ENCODE data around the gene AKAP6.

AKAP6 gene

GRCh38 chr14:32693114-32693513, 364.0 kb downstream of the AKAP6 start:
- H3K4me3 Mint-ChIP-seq, result no peak overlapping the region
- H3K36me3 Mint-ChIP-seq (ENCODE audit: low read depth), result no peaks in the 10 kb centered on the region
- H3K9me3 Mint-ChIP-seq, result no peaks in the 10 kb centered on the region
- H3K4me1 Mint-ChIP-seq (ENCODE audit: low read depth), result no peaks in the 10 kb centered on the region
- H3K27ac Mint-ChIP-seq, result no peak overlapping the region
- no peaks in the 10 kb centered on the region for H3K27me3 Mint-ChIP-seq (ENCODE audit: low read depth)

- Mint-ChIP-seq H3K27me3 (ENCODE audit: low read depth) (no peaks in the 10 kb centered on the region), H3K4me1 (ENCODE audit: low read depth) (no peaks in the 10 kb centered on the region), H3K4me3 (no peak overlapping the region), H3K36me3 (ENCODE audit: low read depth) (no peaks in the 10 kb centered on the region), H3K27ac (no peak overlapping the region), H3K9me3 (no peaks in the 10 kb centered on the region)
Measured at GRCh38 chr14:32694795-32695449, 365.8 kb downstream of the AKAP6 start.

DNA sequence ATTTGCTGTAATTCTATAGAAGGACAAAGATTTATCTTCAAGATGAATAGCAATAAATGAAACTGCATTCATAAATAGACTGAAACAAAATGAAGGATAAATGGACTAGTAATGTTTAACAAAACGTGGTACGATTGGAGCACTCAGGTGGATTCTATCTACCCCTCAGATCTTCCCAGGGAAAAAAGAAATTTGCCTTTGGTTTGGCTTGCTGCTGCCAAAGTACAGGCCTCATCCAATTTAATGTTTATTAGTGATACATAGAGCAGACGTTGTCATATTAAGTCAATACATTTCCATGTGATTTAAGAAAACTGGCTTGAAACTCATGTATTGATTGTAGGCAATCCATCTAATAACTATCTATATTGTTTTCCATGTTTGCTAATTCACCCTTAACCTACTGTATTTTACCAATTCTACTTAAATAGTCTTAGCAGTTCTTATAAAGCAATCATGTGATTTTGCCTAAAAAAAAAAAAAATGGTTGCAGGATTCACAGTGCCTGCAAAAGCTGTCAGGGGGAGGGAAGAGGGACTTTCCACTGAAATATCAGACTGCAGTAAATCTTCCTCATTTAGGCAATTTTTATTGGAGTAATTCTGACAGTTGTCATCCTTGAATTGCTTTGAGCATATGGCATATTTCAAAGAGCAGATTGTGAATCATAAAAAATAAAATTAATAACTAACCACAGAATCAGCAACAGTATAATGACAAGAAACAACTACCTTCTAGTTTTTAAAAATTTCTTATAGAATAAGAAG, 367.4 kb downstream of the AKAP6 start:
- H3K36me3 Mint-ChIP-seq (ENCODE audit: low read depth), result no peaks in the 10 kb centered on the region
- H3K9me3 Mint-ChIP-seq, result no peaks in the 10 kb centered on the region
- no peaks in the 10 kb centered on the region for H3K27me3 Mint-ChIP-seq (ENCODE audit: low read depth)
- H3K4me3 Mint-ChIP-seq, result no peak overlapping the region
- no peak overlapping the region for H3K27ac Mint-ChIP-seq
- H3K4me1 Mint-ChIP-seq (ENCODE audit: low read depth), result no peaks in the 10 kb centered on the region

- no peaks in the 10 kb centered on the region for H3K27me3 Mint-ChIP-seq (ENCODE audit: low read depth)
- no peaks in the 10 kb centered on the region for H3K9me3 Mint-ChIP-seq
- no peaks in the 10 kb centered on the region for H3K36me3 Mint-ChIP-seq (ENCODE audit: low read depth)
- no peak overlapping the region for H3K4me3 Mint-ChIP-seq
- H3K27ac Mint-ChIP-seq, result no peak overlapping the region
- H3K4me1 Mint-ChIP-seq (ENCODE audit: low read depth), result no peaks in the 10 kb centered on the region
Measured at GRCh38 chr14:32697114-32697513, 368.0 kb downstream of the AKAP6 start.

- H3K36me3 Mint-ChIP-seq (ENCODE audit: low read depth), result no peaks in the 10 kb centered on the region
- H3K4me3 Mint-ChIP-seq, result no peak overlapping the region
- no peaks in the 10 kb centered on the region for H3K9me3 Mint-ChIP-seq
- no peaks in the 10 kb centered on the region for H3K4me1 Mint-ChIP-seq (ENCODE audit: low read depth)
- H3K27me3 Mint-ChIP-seq (ENCODE audit: low read depth), result no peaks in the 10 kb centered on the region
- no peak overlapping the region for H3K27ac Mint-ChIP-seq
Measured at GRCh38 chr14:32697704-32698103, 368.6 kb downstream of the AKAP6 start.

GRCh38 chr14:32698831-32699230, 369.7 kb downstream of the AKAP6 start:
- Mint-ChIP-seq H3K27ac (no peak overlapping the region), H3K27me3 (ENCODE audit: low read depth) (no peaks in the 10 kb centered on the region), H3K36me3 (ENCODE audit: low read depth) (no peaks in the 10 kb centered on the region), H3K9me3 (no peaks in the 10 kb centered on the region), H3K4me1 (ENCODE audit: low read depth) (no peaks in the 10 kb centered on the region), H3K4me3 (no peak overlapping the region)

- H3K27ac Mint-ChIP-seq, result no peak overlapping the region
- H3K4me3 Mint-ChIP-seq, result no peak overlapping the region
- H3K27me3 Mint-ChIP-seq (ENCODE audit: low read depth), result no peaks in the 10 kb centered on the region
- H3K9me3 Mint-ChIP-seq, result no peaks in the 10 kb centered on the region
- H3K36me3 Mint-ChIP-seq (ENCODE audit: low read depth), result no peaks in the 10 kb centered on the region
- no peaks in the 10 kb centered on the region for H3K4me1 Mint-ChIP-seq (ENCODE audit: low read depth)
Measured at GRCh38 chr14:32701475-32701874, 372.4 kb downstream of the AKAP6 start.

DNA sequence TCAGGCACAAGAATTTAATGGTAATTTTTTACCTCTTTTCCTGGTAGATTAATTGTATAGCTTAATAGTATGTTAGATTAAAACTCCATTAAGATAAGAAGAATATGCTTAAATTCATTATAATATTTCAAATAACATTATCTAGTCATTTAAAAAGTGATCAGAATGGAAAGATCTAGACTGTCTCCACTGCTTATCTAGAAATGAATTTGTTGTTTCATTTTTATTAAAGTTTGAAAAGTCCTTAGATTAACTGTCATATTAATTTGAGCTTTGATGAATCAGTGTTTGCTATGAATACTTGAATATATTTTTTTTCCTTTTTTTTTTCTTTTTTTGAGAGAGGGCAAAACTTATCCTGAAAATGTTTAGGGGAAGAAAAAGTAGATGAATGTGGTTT, 373.0 kb downstream of the AKAP6 start:
- Mint-ChIP-seq H3K4me1 (ENCODE audit: low read depth) (no peaks in the 10 kb centered on the region), H3K36me3 (ENCODE audit: low read depth) (no peaks in the 10 kb centered on the region), H3K9me3 (no peaks in the 10 kb centered on the region), H3K27me3 (ENCODE audit: low read depth) (no peaks in the 10 kb centered on the region), H3K4me3 (no peak overlapping the region), H3K27ac (no peak overlapping the region)

GRCh38 chr14:32702562-32702961, 373.5 kb downstream of the AKAP6 start:
- H3K36me3 Mint-ChIP-seq (ENCODE audit: low read depth), result no peaks in the 10 kb centered on the region
- no peaks in the 10 kb centered on the region for H3K9me3 Mint-ChIP-seq
- H3K27me3 Mint-ChIP-seq (ENCODE audit: low read depth), result no peaks in the 10 kb centered on the region
- H3K27ac Mint-ChIP-seq, result no peak overlapping the region
- no peak overlapping the region for H3K4me3 Mint-ChIP-seq
- H3K4me1 Mint-ChIP-seq (ENCODE audit: low read depth), result no peaks in the 10 kb centered on the region

GRCh38 chr14:32703183-32703621, 374.1 kb downstream of the AKAP6 start:
- Mint-ChIP-seq H3K27ac (no peak overlapping the region), H3K27me3 (ENCODE audit: low read depth) (no peaks in the 10 kb centered on the region), H3K4me1 (ENCODE audit: low read depth) (no peaks in the 10 kb centered on the region), H3K9me3 (no peaks in the 10 kb centered on the region), H3K36me3 (ENCODE audit: low read depth) (no peaks in the 10 kb centered on the region), H3K4me3 (no peak overlapping the region)

DNA sequence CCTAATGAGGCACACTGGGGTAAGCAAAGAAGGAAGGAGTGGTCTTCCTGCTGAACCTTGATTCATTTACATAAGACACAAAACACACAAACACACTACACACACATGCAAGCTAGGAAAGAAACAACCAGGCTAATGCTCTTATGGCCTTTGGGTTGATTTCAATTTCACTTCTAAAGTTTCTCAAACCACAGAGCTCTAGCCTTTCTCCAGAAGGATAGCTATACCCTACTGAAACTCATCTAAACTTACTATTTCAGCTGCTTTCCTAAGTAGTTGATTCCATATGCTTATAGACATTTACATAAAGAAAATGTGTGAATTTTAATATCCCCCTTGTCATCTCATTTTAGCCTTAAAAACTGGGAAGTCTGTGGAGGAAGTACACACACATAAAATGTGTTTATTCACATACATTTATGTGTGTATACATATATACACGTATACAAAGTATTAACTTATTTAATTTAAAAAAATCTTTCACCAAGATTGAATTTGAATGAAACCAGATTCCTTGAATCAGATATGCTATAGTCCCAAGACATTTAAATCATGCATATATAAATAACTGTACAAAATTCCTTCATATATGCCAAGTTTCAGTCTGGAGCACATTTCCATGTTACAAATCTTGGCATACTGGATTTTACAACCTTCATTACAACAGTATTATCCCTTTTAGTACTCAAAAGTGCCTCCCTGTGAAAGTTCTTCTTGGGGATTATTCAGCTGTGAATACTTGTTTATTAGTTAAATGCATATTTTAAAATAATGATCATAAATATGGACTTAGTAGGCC, 377.8 kb downstream of the AKAP6 start:
- Mint-ChIP-seq H3K9me3 (no peaks in the 10 kb centered on the region), H3K4me3 (no peak overlapping the region), H3K4me1 (ENCODE audit: low read depth) (no peaks in the 10 kb centered on the region), H3K27me3 (ENCODE audit: low read depth) (no peaks in the 10 kb centered on the region), H3K36me3 (ENCODE audit: low read depth) (no peaks in the 10 kb centered on the region), H3K27ac (no peak overlapping the region)

DNA sequence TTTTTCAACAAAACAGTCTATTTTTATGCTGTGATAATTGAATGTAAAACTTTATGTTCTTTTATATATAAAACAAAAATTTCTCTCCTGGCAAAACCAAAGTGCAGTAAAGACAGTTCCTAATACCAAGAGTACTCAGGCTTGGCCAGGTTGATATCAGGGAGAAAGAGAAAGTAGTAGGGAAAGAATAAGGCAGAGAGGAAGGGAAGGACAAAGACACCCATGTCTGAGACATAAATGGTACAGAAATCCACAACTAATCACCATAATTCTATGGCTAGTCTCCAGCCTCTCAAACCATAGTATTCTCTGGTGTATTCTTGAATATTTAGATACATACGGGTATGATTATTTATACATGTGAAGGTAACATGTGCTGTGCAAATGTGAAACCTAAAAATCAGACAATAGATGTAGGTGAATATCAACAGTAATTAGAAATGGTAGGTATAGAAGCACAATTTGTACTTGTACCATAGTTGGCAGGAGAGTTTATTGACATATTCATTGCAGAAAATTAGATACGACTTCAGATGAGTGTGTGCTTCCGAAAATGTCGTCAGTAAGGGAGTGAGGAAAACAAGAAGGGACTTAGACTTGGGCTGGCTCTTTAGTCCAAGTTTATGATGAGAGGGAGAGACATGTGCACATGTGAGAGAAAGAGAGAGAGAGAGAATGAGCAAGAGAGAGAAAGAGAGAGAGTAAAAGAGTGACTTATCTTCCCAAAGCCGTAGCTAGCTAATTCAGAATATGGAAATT, 378.8 kb downstream of the AKAP6 start:
- Mint-ChIP-seq H3K27me3 (ENCODE audit: low read depth) (no peaks in the 10 kb centered on the region), H3K9me3 (no peaks in the 10 kb centered on the region), H3K27ac (no peak overlapping the region), H3K36me3 (ENCODE audit: low read depth) (no peaks in the 10 kb centered on the region), H3K4me1 (ENCODE audit: low read depth) (no peaks in the 10 kb centered on the region), H3K4me3 (no peak overlapping the region)

DNA sequence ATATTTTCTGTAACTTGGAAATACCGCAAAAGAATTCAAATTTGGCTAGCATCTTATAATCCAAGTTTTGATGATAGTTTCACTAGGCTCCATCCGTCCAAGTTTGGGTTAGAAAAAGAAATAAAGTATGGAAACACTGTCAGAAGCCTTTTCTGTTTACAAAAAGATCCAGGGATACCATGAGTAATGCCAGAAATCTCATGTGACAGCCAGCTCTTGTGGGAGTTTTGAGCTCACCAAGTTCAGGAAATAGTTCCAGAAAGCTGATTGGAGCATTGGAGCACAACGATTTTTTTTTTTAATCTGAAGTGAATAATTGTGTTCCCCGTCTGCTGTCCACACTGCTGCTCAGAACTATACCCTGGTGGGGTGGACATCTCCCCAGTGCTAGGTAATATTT, 379.9 kb downstream of the AKAP6 start:
- Mint-ChIP-seq H3K4me3 (no peak overlapping the region), H3K27me3 (ENCODE audit: low read depth) (no peaks in the 10 kb centered on the region), H3K36me3 (ENCODE audit: low read depth) (no peaks in the 10 kb centered on the region), H3K9me3 (no peaks in the 10 kb centered on the region), H3K27ac (no peak overlapping the region), H3K4me1 (ENCODE audit: low read depth) (no peaks in the 10 kb centered on the region)

DNA sequence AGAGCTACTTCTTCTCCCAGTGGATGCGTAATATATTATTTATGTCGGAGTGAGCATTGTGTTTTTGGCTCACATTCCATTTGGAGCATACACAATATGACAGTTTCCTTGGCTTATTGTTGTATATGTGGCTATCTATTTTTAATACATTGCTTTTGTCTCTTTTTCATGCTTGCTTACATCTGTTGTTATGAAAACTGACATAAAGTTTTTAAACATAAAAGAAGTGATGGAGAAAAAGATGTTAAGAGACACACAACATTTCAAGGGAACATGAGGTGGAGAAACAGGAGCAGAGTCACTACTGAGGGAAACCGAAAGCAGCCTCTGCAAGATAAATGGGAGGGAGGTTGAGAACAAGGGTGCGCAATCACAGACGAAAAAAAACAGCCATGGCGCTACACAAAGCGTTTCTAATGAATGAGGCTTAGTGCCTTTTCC, 381.2 kb downstream of the AKAP6 start:
- no peaks in the 10 kb centered on the region for H3K4me1 Mint-ChIP-seq (ENCODE audit: low read depth)
- no peak overlapping the region for H3K27ac Mint-ChIP-seq
- no peaks in the 10 kb centered on the region for H3K27me3 Mint-ChIP-seq (ENCODE audit: low read depth)
- no peak overlapping the region for H3K4me3 Mint-ChIP-seq
- no peaks in the 10 kb centered on the region for H3K9me3 Mint-ChIP-seq
- no peaks in the 10 kb centered on the region for H3K36me3 Mint-ChIP-seq (ENCODE audit: low read depth)
